ENCODE data around the gene C10orf143. TPM values are rescaled to one million over a fixed set of nuclear protein-coding genes. Genes with fewer than 3 reads are reported as not detected.

Gene C10orf143
- total RNA-seq, 4 donors from 2014 or later, result 0.55 to 2.5 (median 1.3) TPM

DNA sequence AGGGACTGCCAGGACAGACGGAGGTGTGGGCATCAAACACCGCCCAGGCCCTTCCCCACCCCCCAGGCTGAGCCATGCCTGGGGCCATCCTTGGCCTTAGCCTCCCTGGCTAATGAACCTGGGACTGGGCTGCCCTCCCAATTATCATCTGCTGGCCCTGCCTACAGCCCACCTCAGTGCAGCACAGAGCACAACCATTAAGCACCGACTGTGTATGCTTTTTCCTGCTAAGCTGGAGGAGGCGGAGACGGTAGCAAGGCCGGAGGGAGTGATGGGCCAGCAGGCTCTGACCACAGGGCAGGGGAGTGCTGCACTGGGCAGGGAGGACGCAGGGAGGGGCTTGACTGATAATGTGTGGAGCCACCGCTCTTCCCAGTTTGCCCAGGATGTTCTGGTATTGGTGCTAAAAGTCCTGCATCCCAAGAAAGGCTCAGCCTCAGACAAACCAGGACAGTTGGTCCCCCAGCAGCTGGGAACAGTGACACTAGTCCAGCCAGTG is 72.0 kb downstream of the C10orf143 start:
- Histone ChIP-seq H3K4me3 (no peak overlapping the region), H3K27me3 (no peaks in the 10 kb centered on the region), H3K36me3 (no peaks in the 10 kb centered on the region), H3K4me1 (no peaks in the 10 kb centered on the region), H3K9me3 (no peaks in the 10 kb centered on the region), H3K27ac (no peak overlapping the region)
- in situ Hi-C loops (cut with MboI; ENCODE audit: low sequenced_read_pairs in 4 of 4), result no loop called here
- intact Hi-C loops (cut with DNase I; ENCODE audit: low total_unique reads), result no loop called here
- ATAC-seq, result no peak
- DNase-seq, result no peak
- TF ChIP-seq POLR2A (IDR thresholded peaks at IDR 0.05), result no peak
- TF ChIP-seq, protein P1, sequence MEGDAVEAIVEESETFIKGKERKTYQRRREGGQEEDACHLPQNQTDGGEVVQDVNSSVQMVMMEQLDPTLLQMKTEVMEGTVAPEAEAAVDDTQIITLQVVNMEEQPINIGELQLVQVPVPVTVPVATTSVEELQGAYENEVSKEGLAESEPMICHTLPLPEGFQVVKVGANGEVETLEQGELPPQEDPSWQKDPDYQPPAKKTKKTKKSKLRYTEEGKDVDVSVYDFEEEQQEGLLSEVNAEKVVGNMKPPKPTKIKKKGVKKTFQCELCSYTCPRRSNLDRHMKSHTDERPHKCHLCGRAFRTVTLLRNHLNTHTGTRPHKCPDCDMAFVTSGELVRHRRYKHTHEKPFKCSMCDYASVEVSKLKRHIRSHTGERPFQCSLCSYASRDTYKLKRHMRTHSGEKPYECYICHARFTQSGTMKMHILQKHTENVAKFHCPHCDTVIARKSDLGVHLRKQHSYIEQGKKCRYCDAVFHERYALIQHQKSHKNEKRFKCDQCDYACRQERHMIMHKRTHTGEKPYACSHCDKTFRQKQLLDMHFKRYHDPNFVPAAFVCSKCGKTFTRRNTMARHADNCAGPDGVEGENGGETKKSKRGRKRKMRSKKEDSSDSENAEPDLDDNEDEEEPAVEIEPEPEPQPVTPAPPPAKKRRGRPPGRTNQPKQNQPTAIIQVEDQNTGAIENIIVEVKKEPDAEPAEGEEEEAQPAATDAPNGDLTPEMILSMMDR (IDR thresholded peaks at IDR 0.05 in 4 of 5, conservative IDR thresholded peaks at IDR 0.05 in 1 of 5), result no peak

DNA sequence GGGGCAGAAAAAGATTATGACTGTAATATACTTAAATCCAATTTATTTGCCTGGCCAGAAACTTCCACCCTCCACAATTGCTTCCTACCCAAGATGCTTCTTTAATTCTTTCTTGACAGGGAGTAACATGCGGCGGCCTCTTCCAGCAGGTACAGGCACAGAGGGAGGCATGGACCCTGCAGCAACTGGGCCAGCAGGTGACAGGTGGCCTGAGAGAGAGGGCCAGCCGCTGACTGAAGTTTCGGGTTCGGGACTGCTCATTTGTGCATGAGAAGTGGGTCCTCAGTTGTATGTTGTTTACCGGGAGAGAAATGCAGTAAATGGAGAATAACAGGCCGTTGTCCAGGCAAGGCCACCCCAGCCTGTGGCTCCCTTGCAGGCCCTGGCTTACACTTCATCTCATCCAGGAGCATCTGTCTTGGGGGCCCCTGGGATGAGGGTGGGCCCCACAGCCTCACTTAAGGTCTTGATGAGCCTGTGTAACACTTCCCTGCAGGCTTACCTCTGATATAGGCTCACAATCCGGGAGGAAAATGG is 72.5 kb downstream of the C10orf143 start:
- Histone ChIP-seq H3K9me3 (no peaks in the 10 kb centered on the region), H3K4me3 (no peak overlapping the region), H3K27me3 (no peaks in the 10 kb centered on the region), H3K4me1 (no peaks in the 10 kb centered on the region), H3K36me3 (no peaks in the 10 kb centered on the region), H3K27ac (no peak overlapping the region)
- in situ Hi-C loops (cut with MboI; ENCODE audit: low sequenced_read_pairs in 4 of 4) (no loop called here), intact Hi-C loops (cut with DNase I; ENCODE audit: low total_unique reads) (no loop called here)
- DNase-seq, result no peak
- no peak for ATAC-seq
- TF ChIP-seq, protein P1 (IDR thresholded peaks at IDR 0.05 in 4 of 5, conservative IDR thresholded peaks at IDR 0.05 in 1 of 5), result no peak
- TF ChIP-seq POLR2A (IDR thresholded peaks at IDR 0.05), result no peak

DNA sequence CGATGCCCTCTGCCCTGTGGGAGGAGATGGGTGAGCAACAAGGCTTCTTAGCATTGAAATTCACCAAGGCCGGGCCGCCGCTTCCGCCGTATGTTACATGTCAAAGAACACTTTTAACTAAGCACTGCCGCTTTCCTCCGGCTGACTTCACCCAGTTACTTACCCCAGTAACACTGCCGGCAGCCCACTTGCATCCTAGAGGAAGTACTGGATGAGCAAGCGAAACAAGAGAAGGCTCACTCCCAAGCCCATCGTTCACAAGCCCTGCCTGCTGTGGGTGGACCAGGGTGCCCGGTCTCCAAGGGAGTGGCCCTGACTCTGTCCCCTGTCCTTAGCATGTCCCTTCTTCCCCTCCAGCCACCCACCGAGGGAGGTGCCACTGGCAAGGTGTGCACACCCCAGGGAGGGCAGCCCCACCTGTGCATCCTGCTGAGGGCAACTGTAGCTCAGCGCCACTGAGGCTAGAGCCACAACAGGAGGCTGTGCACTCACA is 73.4 kb downstream of the C10orf143 start:
- Histone ChIP-seq H3K36me3 (no peaks in the 10 kb centered on the region), H3K27me3 (no peaks in the 10 kb centered on the region), H3K4me3 (no peak overlapping the region), H3K9me3 (no peaks in the 10 kb centered on the region), H3K27ac (no peak overlapping the region), H3K4me1 (no peaks in the 10 kb centered on the region)
- TF ChIP-seq POLR2A (IDR thresholded peaks at IDR 0.05), result no peak
- TF ChIP-seq, protein P1 (IDR thresholded peaks at IDR 0.05 in 4 of 5, conservative IDR thresholded peaks at IDR 0.05 in 1 of 5), result no peak
- DNase-seq (no peak), ATAC-seq (no peak)
- intact Hi-C loops (cut with DNase I; ENCODE audit: low total_unique reads) (no loop called here), in situ Hi-C loops (cut with MboI; ENCODE audit: low sequenced_read_pairs in 4 of 4) (no loop called here)

DNA sequence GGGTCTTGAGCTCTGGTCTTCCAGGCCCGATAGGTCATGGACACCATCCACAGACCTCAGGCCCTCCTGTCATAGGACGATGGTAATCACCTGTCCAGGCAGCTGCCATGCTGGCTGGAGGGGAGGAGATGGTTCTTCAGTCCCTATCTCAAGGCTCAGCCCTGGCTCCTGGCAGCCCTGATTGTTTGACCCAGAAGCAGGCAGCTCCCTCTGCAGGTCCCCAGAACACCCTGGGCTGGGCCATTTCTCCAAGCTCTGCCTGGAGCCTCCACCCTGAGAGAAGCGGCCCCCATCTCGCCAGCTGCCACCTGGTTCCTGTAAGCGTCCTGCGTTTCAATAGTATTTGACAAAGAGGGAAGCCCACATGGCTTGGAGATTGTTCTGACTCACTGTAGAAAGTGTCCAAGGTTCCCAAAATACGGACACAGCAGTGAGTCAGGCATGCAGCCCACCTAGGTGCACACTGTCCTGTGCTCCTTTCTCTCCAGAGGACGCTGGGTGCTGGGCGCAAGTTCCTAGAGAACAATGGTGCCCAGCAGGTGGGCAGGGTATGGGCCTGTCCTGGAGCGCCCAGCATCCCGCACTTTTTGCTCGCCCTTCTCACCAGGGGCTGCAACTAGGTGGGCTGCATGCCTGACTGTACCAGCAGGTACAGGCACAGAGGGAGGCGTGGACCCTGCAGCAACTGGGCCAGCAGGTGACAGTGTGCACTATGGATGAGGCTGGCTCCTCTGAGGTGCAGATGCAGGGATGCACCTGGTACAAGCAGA is 74.1 kb downstream of the C10orf143 start:
- Histone ChIP-seq H3K36me3 (no peaks in the 10 kb centered on the region), H3K4me3 (no peak overlapping the region), H3K9me3 (no peaks in the 10 kb centered on the region), H3K27ac (no peak overlapping the region), H3K4me1 (no peaks in the 10 kb centered on the region), H3K27me3 (no peaks in the 10 kb centered on the region)
- in situ Hi-C loops (cut with MboI; ENCODE audit: low sequenced_read_pairs in 4 of 4), result no loop called here
- TF ChIP-seq POLR2A (IDR thresholded peaks at IDR 0.05), result no peak
- TF ChIP-seq, protein P1 (IDR thresholded peaks at IDR 0.05 in 4 of 5, conservative IDR thresholded peaks at IDR 0.05 in 1 of 5), result no peak
- ATAC-seq, result no peak
- intact Hi-C loops (cut with DNase I; ENCODE audit: low total_unique reads), result no loop called here
- DNase-seq, result no peak
